NCI-H1436 (cell line): Measurements from ENCODE around the gene IL1RL1.
"Not testable (repeated sequence)": the region's sequence is repeated elsewhere in the genome, so short reads cannot be mapped to it uniquely, and the experiment has no call there.

ENCODE experiments used
- DNase-seq: peaks from one replicate; lab custom pipeline; 2025; lab: John Stamatoyannopoulos, UW

Gene IL1RL1

DNA sequence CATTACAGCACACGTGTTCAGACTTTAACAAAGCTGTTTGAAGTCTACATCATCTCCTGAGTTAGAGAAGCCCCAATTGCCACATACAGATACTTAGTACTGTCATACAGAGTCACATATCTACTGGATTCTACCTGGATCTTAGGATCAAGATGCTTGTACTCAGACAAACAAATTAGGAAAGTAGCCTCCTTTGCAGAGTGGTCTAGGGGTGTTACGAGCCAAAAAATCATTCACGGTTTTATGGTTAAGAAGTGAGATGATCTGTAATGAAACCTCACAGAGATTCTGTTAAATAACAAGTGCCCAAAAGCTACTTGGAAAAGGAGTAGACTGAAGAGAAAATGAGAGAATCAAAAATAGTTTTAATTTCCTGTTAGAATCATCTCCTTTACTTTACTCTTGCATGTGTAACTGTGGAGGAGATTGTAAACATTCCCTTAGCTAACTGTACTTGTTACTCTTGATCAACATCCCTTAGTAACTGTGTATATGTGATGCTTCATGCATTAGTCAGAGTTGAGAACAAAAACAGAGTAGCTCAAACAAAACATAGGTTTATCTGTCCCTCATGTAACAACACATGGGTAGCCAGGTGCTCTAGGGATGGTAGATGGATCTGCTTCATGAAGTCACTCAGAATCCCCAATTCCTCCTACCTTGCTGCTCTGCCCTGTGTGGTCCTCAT is 16.4 kb upstream of the IL1RL1 start:
- DNase-seq, result no peak

DNA sequence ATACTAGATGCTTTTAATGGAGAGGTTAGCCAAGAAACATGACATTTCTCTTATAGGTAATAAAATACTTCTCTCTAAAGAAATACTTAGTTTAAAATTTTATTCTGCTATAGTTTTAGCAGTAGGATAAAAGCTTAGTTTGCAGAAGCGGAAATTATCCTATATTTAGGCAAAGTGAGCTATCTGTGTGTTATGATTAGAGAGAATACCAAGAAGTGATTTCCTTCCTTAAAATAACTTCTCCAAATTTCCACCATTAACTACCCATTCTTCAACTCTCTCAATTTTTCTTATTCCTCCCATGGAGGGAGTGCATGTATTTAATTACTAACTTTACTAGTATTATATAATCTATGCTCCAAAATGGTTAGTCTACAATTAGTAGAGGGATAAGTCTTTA is 15.8 kb upstream of the IL1RL1 start:
- DNase-seq, result no peak

DNA sequence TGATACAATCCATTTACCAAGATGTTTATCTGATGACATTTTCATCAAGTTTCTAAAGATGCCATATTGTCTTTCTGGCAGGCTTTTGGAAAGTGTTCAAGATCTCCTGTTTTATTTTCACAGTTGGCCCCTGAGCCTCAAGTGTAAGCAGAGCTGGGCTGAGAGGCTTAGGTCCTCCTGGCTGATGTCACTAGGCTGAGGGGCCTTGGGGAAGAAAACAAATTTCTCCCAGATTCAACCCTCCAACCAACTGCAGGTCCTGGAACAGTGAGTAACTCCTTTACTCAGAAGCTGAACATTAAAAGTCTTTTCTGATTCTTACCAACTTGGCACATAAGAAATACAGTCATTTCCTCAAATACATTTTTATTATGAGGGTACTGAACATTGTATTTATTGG is 14.9 kb upstream of the IL1RL1 start:
- DNase-seq, result no peak

DNA sequence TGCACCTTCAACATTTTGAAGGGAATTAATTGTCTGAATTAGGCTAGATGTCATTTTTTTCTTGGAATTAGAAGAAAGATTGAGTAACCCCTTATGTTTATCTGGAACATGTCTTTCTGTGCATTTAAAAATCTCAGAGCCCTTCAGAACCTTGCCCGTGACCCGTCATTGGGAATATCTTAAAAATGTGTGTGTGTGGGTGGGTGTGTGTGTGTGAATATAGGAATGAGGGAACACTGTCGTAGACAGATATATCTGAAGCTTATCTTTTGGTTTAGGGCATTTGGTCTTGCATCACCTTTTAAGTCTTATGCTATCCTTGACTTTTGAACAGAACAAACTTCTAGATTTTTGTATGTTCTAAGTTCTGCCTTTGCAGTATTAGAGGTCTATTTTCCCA is 13.5 kb upstream of the IL1RL1 start:
- no peak for DNase-seq

DNA sequence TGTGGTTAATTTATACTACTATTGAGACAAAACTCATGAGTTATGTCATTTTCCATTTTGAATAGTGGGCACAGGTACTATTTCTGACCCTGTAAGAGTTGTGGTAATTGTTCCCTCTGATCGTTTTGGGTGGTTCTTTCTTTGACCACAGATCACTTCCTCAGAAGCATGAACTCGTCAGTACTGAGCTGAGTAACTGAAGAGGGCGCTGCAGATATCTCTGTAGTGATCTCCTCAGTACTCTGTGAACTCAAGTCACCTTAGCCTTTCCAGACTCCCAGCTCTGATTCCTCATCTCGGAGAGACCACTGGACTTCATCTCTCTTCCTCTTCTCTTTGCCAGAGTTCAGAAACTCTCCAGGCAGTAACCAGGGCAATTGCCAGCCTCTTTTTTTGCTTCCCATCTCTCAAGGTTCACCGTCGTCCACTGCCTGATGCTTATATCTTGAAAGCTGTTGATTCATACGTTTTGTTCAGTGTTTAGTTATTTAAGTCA is 9.4 kb upstream of the IL1RL1 start:
- DNase-seq, result no peak

DNA sequence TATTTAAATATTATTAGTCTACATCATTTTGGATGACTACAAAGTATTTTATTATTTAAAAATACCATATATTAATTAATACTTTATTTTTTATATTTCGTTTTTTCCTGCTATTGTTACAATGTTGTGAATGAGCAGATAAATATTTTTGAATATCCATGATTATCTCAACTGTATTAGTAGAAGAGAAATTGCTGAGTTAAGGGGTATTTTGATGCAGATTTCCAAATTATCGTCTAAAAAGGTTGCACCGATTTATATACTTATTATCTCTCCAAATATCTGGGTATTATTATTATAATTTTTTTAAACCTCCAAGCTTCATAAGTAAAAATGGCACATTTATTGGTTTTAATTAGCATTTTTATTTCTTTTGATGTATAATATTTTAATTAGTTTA is 8.9 kb upstream of the IL1RL1 start:
- no peak for DNase-seq

DNA sequence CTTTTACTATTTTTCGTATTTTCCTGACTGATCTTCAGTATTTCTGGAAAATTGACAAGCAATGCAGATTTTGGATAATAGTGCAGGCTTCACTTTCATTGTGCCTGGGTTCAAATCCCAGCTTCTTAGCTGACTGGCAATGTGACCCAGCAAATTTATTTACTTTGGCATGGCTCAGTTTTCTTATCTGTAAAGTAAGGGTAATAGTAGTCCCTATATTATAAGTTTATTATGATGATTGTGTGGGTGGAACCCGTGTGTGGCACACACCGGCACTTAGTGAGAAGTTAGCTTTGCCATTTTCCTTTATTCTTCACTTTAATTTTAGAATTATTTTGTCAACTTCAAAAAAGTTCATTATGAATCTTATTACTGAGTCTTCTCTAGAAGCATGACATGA is 7.8 kb upstream of the IL1RL1 start:
- DNase-seq, result no peak

DNA sequence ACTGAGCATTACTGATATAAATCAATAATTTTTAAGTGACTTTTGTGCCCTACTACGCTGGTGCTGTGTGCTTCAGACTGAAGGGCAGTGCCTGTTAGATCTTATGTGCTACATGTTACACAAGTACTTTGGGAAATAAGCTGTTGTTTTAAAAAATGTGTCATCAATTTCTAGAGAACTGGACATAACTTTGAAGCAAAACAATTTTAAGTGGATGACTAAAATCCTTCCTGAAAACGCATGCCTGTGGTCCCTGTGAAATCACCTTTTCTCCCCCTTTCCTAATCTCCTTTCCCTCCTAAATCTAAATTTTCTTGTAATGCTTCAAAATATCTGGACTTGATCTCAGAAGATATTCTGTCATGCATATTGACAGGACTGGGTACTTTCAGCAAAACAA is 7.1 kb upstream of the IL1RL1 start:
- DNase-seq, result no peak

DNA sequence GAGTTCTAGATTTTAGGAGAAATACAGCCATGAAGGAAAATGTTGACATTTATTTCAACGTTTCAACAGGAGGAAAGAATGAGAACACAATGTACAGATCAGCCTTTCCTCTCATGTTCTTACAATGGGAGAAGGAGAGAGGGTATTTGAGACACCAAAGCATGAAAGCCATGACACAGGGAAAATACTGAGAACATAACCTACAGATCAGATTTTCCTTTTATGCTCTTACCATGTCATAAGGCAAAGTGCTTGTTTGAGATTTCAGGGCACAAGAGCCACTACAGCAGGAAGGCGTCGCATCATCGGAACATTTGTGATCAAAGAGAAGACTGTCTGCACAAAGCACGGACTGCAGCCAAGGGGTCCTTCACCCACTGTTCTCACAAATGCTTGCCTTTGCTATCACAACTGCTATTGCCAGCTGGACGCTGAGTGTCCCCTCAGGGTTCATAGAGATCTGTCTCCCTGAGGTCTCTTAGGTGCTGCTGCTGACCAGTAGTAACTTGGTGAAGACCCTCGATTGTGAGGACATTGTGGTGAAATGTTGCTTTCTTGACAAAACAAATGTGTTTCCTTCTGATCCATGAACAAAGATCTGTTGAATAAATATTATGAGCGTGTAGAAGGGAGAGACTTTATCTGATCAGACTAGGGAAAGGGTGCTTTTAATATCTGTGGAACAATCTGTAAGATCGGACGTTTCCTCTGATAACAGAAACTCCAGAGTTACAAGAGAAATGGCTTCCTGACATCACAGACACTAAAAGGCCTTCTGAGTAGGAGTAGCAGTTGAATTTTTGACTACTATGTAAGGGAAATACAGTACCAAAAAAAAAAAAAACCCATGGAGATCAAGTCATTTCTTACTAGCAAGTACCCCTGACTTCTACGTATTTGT is 6.4 kb upstream of the IL1RL1 start:
- no peak for DNase-seq

DNA sequence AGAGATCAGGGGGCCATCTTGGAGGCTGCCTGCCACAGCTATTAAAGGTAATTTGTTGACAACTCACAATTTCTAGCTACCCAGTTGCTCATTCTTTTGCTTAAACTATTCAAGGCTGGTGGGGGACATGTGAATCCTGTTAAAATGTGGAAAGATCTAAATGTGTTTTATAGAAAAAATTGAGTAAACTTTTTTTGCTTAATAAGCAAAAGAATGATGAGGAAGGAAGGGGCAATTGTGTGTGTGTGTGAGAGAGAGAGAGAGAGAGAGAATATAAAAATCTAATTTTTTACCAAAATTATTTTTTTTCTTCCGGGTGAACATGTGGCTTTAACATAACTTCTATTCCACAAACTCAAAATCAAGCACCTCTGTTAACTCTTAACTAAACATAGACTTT is 5.2 kb upstream of the IL1RL1 start:
- DNase-seq, result no peak

DNA sequence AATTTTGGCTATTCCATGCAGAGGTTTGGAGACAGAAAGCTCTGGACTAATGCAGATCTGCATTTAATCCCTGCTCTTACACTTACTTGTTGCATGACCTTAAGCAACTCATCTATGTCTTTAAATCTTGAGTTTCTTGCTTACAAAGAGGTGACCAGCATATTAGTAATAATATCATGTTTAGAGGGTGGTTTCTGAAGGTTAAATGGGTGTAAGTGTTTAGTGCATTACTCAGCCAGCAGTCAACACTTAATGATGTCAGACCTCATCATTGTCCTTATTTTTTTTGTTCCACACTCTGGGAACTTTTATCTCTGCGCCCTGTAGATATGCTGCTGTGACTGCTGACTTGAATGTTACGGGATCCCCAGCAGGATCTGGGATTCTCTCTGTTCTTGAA is 1.7 kb downstream of the IL1RL1 start:
- DNase-seq, result no peak

DNA sequence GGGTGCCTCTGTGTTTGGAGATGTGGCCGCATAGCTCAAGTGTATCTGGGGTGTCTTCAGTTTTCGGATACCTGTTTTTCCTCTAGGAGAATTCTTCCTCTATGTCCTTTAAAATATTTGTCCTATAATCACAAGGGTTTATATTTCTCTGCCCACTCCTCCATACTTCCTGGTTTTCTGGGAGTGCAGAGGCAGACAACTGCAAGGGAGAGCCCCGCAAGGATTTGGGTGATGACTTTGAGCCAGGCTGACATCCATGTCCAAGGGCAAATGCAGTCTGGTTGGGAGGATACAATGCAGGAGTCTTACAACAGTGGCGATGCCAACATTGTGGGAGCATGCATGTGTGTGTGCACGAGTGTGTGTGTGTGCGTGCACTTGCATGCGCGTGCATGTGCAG is 2.1 kb downstream of the IL1RL1 start:
- no peak for DNase-seq

DNA sequence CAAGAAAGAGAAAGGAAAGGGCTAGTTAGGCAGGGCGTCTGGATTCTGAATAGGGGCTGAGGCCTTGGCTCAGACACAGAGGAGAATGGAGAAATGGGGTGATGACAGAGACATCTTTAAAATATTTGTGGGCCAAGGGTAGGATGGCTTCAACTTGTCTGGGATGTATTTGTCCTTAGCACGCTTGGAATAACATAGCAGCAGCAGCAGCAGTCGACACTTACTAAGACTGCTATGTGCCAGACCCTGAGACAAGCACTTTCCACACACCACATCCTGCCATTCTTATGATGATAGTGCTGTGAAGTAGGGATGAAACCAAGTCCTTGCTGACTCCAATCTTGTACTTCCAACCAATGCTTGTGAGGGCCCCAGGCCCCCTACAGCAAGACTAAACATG is 2.6 kb downstream of the IL1RL1 start:
- DNase-seq, result no peak

DNA sequence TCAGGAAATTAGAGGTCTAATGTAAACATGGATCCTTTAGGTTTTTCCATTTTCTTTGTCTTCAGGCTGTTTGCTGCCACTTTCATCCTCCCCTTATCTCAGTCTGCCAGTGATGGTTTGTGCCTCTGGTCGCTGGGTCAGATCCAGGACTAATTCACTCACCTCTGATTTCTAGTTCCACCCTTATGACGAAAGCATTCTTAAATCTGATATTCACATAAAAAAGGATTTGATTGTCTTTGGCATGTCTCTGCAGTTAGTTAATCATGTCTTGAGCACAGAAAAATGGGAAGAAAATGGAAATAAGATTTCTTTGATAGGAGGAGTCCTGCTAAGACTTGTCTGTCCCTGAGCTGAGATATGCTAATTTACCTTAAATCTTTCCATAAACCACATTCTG is 4.6 kb downstream of the IL1RL1 start:
- no peak for DNase-seq

DNA sequence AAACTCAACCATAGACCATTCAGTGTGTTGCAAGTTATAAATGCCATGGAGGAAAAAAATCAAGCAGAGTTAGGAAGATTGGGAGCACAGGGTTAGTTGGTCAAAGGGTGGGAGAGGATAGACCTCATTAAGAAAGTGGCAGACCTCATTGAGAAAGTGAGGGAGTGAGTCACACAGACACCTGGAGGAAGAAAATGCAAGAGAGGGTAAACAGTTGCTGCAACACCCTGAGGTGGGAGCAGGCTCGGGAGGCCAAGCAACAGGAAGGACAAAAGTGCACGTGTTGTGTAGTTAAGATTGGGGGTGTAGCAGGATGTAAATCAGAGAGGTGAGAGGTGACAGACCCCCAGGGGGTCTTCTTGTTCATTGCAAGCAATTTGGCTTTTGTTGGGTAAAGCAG is 6.4 kb downstream of the IL1RL1 start:
- no peak for DNase-seq

DNA sequence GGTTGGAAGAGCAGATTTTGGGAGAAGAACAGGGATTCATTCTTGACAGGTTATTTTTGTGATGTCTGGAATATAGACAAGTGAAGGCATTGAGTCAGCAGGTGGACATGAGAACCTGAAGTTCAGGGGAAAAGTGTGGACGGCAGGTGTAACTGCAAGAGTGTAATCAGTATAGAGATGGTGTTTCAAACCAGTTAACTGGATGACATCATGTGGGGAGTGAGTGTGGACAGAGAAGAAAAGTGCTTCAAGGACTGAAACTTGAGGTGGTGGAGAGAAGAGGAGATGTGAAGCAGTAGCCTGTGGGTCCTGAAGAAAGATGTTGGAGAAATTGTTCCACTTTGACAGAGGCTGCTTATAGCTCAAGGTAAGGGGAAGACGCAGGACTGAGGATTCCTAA is 7.1 kb downstream of the IL1RL1 start:
- no peak for DNase-seq

DNA sequence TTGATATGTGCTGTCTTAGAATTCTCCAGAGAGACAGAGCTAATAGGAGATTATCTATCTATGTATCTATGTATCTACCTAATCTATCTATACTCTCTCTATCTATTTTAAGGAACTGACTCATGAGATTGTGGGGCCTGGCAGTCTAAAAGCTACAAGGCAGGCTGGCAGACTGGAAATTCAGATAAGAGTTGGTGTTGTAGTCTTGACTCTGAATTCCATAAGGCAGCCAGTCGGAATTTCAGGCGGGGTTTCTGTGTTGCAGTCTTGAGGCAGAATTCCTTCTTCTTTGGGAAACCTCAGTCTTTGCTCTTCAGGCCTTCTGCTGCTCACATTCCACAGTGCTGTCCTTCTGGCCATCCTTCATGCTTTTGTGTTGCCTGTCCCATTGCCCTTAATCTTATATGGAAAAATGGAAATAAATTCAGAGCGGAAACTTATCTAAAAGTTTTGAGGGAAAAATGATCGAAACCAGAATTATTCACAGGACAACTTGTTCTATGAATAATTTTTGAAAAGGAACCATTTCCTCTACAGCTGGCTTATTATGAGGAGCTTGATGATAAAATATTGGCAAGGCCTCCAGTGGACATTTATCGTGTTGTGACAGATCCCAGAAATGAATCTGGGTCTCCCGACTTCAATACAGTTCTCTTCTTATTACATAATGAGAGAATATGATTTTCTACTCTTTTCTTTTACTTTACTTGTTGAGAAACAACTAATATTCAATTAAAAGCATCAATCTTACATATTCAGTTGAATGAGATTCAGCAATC is 10.8 kb downstream of the IL1RL1 start:
- no peak for DNase-seq

DNA sequence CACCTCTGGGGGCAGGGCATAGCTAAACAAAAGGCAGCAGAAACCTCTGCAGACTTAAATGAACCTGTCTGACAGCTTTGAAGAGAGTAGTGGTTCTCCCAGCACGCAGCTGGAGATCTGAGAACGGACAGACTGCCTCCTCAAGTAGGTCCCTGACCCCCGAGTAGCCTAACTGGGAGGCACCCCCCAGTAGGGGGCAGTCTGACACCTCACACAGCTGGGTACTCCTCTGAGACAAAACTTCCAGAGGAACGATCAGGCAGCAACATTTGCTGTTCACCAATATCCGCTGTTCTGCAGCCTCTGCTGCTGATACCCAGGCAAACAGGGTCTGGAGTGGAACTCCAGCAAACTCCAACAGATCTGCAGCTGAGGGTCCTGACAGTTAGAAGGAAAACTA is 13.6 kb downstream of the IL1RL1 start:
- DNase-seq, result not testable (repeated sequence)

DNA sequence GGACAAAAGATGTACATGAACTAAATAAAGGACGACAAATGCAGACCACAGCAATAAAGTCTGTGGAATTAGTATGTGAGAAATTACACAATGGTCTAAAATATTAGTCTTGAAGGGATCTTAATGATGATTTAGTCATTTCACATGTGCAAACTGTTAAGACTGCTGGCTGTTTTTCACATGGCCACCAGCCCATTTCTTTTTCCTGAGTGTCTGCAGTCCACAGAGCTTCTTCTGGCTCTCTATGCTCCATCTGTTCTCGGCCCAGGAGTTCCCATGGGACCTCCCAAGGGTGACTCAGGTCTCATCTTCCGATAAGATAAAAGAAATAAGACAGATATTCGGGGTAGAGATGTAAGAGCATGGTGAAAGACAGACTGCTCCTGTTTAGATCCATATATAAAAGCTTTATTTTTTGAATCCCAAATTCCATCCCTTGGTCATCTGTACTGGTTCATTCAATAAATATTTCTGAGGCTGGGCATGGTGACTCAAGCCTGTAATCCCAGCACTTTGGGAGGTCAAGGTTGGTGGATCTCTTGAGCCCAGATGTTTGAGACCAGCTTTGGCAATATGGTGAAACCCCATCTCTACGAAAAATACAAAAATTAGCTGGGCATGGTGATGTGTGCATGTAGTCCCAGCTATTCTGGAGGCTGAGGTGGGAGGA is 20.1 kb downstream of the IL1RL1 start:
- DNase-seq, result no peak

DNA sequence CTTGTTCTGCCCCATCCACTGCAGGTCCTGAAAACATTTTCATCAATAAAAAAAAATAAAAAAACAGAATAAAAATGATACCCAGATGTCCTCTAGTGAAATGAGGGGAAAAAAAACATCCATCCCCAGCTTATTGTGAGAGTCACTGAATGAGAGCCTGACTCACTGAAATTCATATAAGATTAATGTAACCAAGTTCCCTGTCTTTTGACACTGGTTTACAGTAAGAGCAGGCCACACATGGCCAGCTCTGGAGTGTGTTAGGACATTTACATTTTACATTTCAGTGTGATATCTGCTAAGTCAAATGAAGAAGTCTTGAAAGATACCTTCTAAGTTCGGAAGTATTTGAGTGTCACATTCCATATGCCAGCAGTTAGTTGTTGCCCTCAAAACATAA is 23.1 kb downstream of the IL1RL1 start:
- DNase-seq, result no peak

DNA sequence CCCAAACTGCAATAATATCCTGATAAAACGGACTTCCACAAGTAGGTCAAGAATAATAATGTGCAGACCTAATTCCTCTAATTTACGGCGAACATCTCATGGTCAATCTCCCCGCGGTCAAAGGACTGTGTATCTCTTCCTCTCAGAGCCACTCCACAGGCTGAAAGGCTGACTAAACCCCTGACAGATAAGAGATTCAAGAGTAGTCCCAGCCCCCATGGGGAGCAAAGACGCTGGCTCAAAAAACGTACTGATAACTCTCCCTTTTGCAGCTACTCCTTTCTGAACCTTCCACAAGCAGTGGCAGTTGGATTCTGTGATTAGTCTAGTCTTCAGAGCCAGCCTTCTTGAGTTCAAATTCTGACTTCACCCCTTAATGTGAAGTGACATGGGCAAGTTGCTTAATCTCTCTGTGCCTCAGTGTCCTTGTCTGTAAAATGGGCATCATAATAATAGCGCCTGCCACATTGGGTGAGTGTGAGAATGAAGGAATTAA is 24.6 kb downstream of the IL1RL1 start:
- DNase-seq, result no peak

DNA sequence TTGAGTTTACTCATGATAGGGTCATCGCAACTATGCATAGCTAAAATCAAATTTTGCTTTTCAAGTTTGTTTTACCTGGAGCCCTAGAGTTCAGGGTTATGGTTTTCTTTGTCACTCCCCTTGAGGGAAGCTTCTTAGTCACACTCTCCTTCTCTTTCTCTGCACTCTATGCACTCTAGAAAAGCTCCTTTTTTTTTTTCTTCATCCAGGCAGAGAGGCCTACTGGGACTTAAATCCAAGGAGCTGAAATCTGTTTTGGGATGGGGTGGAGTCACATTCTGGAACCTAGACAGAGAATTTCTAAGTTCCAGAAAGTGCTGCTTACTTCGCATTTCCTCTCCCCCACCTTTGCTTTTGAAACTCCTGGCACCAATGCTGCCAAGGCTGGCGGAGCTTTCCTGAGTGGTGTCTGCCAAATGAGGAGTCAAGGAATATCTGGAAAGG is 25.2 kb downstream of the IL1RL1 start:
- no peak for DNase-seq
